Ramos (cell line): ENCODE data around the gene PARP15.

Experiments used
- in situ Hi-C: fragments of 300-500 bp; cut with MboI; formaldehyde crosslinking; loops from one replicate; pipeline ENCODE4 v1.14.3; 2022; ENCODE audit warnings: low sequenced_read_pairs; ENCODE audit not compliant: unreplicated experiment

PARP15 gene

GRCh38 chr3:122577409-122578031 is at the start of gene PARP15:
Gene PARP15, plus strand, starts transcription at chr3:122577650. Its CDS starts 18 bp downstream, at chr3:122577668.
- in situ Hi-C loops, result no loop called here

GRCh38 chr3:122530164-122530563 is 47.3 kb upstream of the PARP15 start:
- in situ Hi-C loops, result no loop called here

- in situ Hi-C loops, result no loop called here
Observed at GRCh38 chr3:122533480-122533879, 44.0 kb upstream of the PARP15 start.

GRCh38 chr3:122533931-122534334 is 43.5 kb upstream of the PARP15 start:
- in situ Hi-C loops, result no loop called here

GRCh38 chr3:122535964-122536631 is 41.4 kb upstream of the PARP15 start:
- in situ Hi-C loops, result no loop called here

GRCh38 chr3:122536632-122537001 is 40.8 kb upstream of the PARP15 start:
- in situ Hi-C loops, result no loop called here

- in situ Hi-C loops, result no loop called here
Observed at GRCh38 chr3:122538956-122539490, 38.4 kb upstream of the PARP15 start.

- in situ Hi-C loops, result no loop called here
Observed at GRCh38 chr3:122546151-122546550, 31.3 kb upstream of the PARP15 start.

- in situ Hi-C loops, result no loop called here
Observed at GRCh38 chr3:122548076-122548475, 29.4 kb upstream of the PARP15 start.

GRCh38 chr3:122548619-122549018 is 28.8 kb upstream of the PARP15 start:
- in situ Hi-C loops, result no loop called here

- in situ Hi-C loops, result no loop called here
Observed at GRCh38 chr3:122553171-122553570, 24.3 kb upstream of the PARP15 start.

GRCh38 chr3:122555275-122556071 is 22.0 kb upstream of the PARP15 start:
- in situ Hi-C loops, result no loop called here

- in situ Hi-C loops, result no loop called here
Observed at GRCh38 chr3:122557356-122557755, 20.1 kb upstream of the PARP15 start.

GRCh38 chr3:122558605-122559004 is 18.8 kb upstream of the PARP15 start:
- in situ Hi-C loops, result no loop called here

- in situ Hi-C loops, result loop anchor here (10.0 kb wide), 1 partner anchor 115 kb away; no protein-coding TSS in a partner anchor
Observed at GRCh38 chr3:122559906-122560305, 17.5 kb upstream of the PARP15 start.

- in situ Hi-C loops, result loop anchor here (10.0 kb wide), 1 partner anchor 114 kb away; no protein-coding TSS in a partner anchor
Observed at GRCh38 chr3:122560680-122561079, 16.8 kb upstream of the PARP15 start.

GRCh38 chr3:122562923-122563716 is 14.3 kb upstream of the PARP15 start:
- in situ Hi-C loops, result loop anchor here (10.0 kb wide), 1 partner anchor 112 kb away; no protein-coding TSS in a partner anchor

- in situ Hi-C loops, result loop anchor here (10.0 kb wide), 1 partner anchor 111 kb away; no protein-coding TSS in a partner anchor
Observed at GRCh38 chr3:122563717-122564025, 13.8 kb upstream of the PARP15 start.

- in situ Hi-C loops, result loop anchor here (10.0 kb wide), 1 partner anchor 110 kb away; no protein-coding TSS in a partner anchor
Observed at GRCh38 chr3:122564155-122564912, 13.1 kb upstream of the PARP15 start, which contains the start of the genes DTX3L and PARP9. Gene DTX3L, plus strand, starts transcription at chr3:122564338. Its CDS starts 89 bp downstream, at chr3:122564427. Gene PARP9, minus strand, starts transcription at chr3:122564300. Its CDS starts 4,680 bp downstream, at chr3:122559620.
